GM10248 (cell line): ENCODE data around the gene TMPRSS13.
"Not testable (repeated sequence)": the region's sequence is repeated elsewhere in the genome, so short reads cannot be mapped to it uniquely, and the experiment has no call there.

Experiments
- CTCF ChIA-PET: fragments of 300-600 bp; sonication (Branson Sonifier 250); formaldehyde crosslinking; extraction: SDS; loops from one replicate; lab custom pipeline; 2021; ENCODE audit warnings: antibody characterized with exemption; lab: Yijun Ruan, JAX
- POLR2A ChIA-PET: fragments of 350-650 bp; sonication (Branson Sonifier 250); formaldehyde crosslinking; extraction: SDS; loops from one replicate; lab custom pipeline; 2020; ENCODE audit warnings: antibody characterized with exemption; lab: Yijun Ruan, JAX
- DNase-seq: peaks from one replicate; pipeline ENCODE4 v3.0.0; 2012; ENCODE audit errors: extremely low spot score
- CTCF ChIP-seq: IDR thresholded peaks from 2 replicates; pipeline ENCODE4 v1.5.1; 2012; ENCODE audit warnings: mild to moderate bottlenecking, low read depth; ENCODE audit errors: extremely low read depth, missing control alignments, control extremely low read depth

TMPRSS13 gene

GRCh38 chr11:117868088-117868487 is 61.1 kb downstream of the TMPRSS13 start:
- ChIA-PET CTCF (no interaction called here), POLR2A (no interaction called here)
- TF ChIP-seq CTCF, result no peak
- no peak for DNase-seq

- ChIA-PET CTCF (interaction anchor here (0.7 kb wide), 1 partner anchor 22 kb away, joined by 3 read pairs; no protein-coding TSS in a partner anchor), POLR2A (no interaction called here)
- TF ChIP-seq CTCF, result no peak
- DNase-seq, result no peak
Measured at GRCh38 chr11:117866526-117866925, 62.7 kb downstream of the TMPRSS13 start.

GRCh38 chr11:117865546-117865945 is 63.7 kb downstream of the TMPRSS13 start:
- POLR2A ChIA-PET, DNase-seq: not testable (repeated sequence)
- CTCF ChIA-PET, result interaction anchor here (1.9 to 2.1 kb wide), 2 partner anchors 12 to 81 kb away, joined by 5 to 6 read pairs; no protein-coding TSS in a partner anchor

- no peak for DNase-seq
- CTCF ChIA-PET, result interaction anchor here (1.3 to 2.1 kb wide), 3 partner anchors 9 to 84 kb away, joined by 4 to 6 read pairs (median 5); no protein-coding TSS in a partner anchor
- TF ChIP-seq CTCF, result no peak
- POLR2A ChIA-PET, result no interaction called here
Measured at GRCh38 chr11:117863383-117863782, 65.8 kb downstream of the TMPRSS13 start.

- POLR2A ChIA-PET, result no interaction called here
- TF ChIP-seq CTCF, result no peak
- CTCF ChIA-PET, result interaction anchor here (0.8 to 0.9 kb wide), 2 partner anchors 19 to 84 kb away, joined by 3 to 4 read pairs; no protein-coding TSS in a partner anchor
- no peak for DNase-seq
Measured at GRCh38 chr11:117862753-117863152, 66.4 kb downstream of the TMPRSS13 start.

- ChIA-PET CTCF (interaction anchor here (0.8 to 2.2 kb wide), 3 partner anchors 17 to 84 kb away, joined by 3 to 9 read pairs (median 4); no protein-coding TSS in a partner anchor), POLR2A (no interaction called here)
- no peak for DNase-seq
- no peak for TF ChIP-seq CTCF
Measured at GRCh38 chr11:117862019-117862725, 67.0 kb downstream of the TMPRSS13 start.

- DNase-seq, result no peak
- ChIA-PET POLR2A (no interaction called here), CTCF (interaction anchor here (0.9 to 2.2 kb wide), 5 partner anchors 16 to 191 kb away, joined by 3 to 9 read pairs (median 3); no protein-coding TSS in a partner anchor)
- no peak for TF ChIP-seq CTCF
Measured at GRCh38 chr11:117861151-117862018, 67.8 kb downstream of the TMPRSS13 start.
